Psoas muscle (tissue), 8 donors: ENCODE data around the gene SYT12. TPM values are rescaled to one million over a fixed set of nuclear protein-coding genes. Genes with fewer than 3 reads are reported as not detected.

Experiments used
- ATAC-seq, 4 donors: fragments of 200-7000 bp; cut with Tn5 transposase; one replicate each; pipeline ENCODE4 v1.9.1; 2020; ENCODE audit warnings: moderate library complexity in 3 of 4, mild to moderate bottlenecking in 2 of 4
- DNase-seq, 2 donors: peaks; one replicate each; pipeline ENCODE4 v3.0.0-alpha.2; 2020
- H3K27ac ChIP-seq: fragments of 200-600 bp; one replicate; pipeline ENCODE4 v1.8.0; 2022
- H3K27me3 ChIP-seq, 3 donors: fragments of 200-600 bp in 1 of 3; one replicate each; pipeline versions ENCODE4 v1.6.1 to v1.8.0; 2013 to 2022; ENCODE audit warnings: low read length in 2 of 3, mild to moderate bottlenecking in 2 of 3, moderate library complexity in 1 of 3; ENCODE audit not compliant: insufficient read depth in 3 of 3
- H3K36me3 ChIP-seq, 2 donors: fragments of 200-600 bp in 1 of 2; one replicate each; pipeline versions ENCODE4 v1.6.1 to v1.8.0; 2013 to 2022; ENCODE audit warnings: low read depth in 1 of 2, mild to moderate bottlenecking in 1 of 2, moderate library complexity in 1 of 2; ENCODE audit not compliant: insufficient read depth in 1 of 2
- H3K4me1 ChIP-seq: fragments of 200-600 bp; one replicate; pipeline ENCODE4 v1.8.0; 2022
- H3K4me3 ChIP-seq: fragments of 200-600 bp; one replicate; pipeline ENCODE4 v1.8.0; 2022; ENCODE audit warnings: mild to moderate bottlenecking
- H3K9me3 ChIP-seq: fragments of 200-600 bp; one replicate; pipeline ENCODE4 v1.8.0; 2022
- WGBS, 3 donors: extraction: QIAGEN DNeasy Blood & Tissue Kit; methylation state at CpG; one replicate each; pipeline versions ENCODE4 v1.1.6 to v1.1.7; 2013; 5-methylcytosine and 5-hydroxymethylcytosine counted together
- intact Hi-C, 2 donors: fragments of 100-400 bp; cut with DNase I; formaldehyde crosslinking; loops; one replicate each; pipeline versions ENCODE4 v1.11.0 to v1.14.2; 2022
- polyA plus RNA-seq, 3 donors: library from polyadenylated mRNA; stranded (reverse); fragments of 200-250 nt; gene quantifications; one replicate each; pipeline ENCODE4 v1.2.3, GENCODE V29; 2013
- total RNA-seq, 4 donors: library from RNA; stranded (reverse); fragmentation: NEBNext Ultra II Directional in 2 of 4; extraction: Animal tissue kit (Norgen Biotek cat#: 25700) in 2 of 4; gene quantifications; one replicate each; pipeline versions ENCODE4 v1.2.1 to v1.2.4, GENCODE V29; 2021 to 2023
- TF ChIP-seq, protein P1 (sequence below): fragments of 200-600 bp; IDR thresholded peaks from one replicate; pipeline ENCODE4 v1.8.0; 2022; ENCODE audit warnings: antibody characterized with exemption
- donor health status: healthy with polysubstance abuse.
- donor health status: DM: no; HTN: no; CAD: no; lungs with moderate emphysema.
- donor health status: Bipolar disorder and iron deficiency.
- donor health status: healthy.
- donor health status: DM: yes; HTN: yes; CAD: no.
- donor health status: DM: no; HTN: no; CAD: no.
- donor health status: DM: no; HTN: no; CAD: no.
- donor health status: DM: yes; HTN: yes; CAD: no.

Gene SYT12
- total and polyA plus RNA-seq, 7 donors = 0.17 to 0.61 (median 0.29) TPM; not detected in 1

DNA sequence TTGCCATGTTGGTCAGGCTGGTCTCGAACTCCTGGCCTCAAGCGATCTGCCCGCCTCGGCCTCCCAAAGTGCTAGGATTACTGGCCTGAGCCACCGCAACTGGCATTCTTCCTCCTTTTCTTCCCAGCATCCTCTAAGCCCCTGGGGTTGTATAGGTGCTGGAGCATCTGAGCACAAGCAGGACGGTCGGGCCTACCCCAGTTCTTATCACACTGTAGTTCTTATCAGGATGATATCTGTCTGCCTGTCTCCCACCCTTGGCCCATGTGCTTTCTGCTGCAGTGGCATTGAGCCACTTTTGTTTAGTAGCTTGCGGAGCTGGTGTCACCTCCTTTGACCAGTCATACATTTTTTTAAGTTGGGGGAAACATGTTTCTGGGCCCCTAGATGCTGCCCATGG is 35.6 kb downstream of the SYT12 start:
- DNase-seq (no peak), ATAC-seq (no peak)
- peak overlapping the region; percentile 80 for H3K4me3 ChIP-seq
- H3K27ac ChIP-seq = no peak overlapping the region
- TF ChIP-seq, protein P1, sequence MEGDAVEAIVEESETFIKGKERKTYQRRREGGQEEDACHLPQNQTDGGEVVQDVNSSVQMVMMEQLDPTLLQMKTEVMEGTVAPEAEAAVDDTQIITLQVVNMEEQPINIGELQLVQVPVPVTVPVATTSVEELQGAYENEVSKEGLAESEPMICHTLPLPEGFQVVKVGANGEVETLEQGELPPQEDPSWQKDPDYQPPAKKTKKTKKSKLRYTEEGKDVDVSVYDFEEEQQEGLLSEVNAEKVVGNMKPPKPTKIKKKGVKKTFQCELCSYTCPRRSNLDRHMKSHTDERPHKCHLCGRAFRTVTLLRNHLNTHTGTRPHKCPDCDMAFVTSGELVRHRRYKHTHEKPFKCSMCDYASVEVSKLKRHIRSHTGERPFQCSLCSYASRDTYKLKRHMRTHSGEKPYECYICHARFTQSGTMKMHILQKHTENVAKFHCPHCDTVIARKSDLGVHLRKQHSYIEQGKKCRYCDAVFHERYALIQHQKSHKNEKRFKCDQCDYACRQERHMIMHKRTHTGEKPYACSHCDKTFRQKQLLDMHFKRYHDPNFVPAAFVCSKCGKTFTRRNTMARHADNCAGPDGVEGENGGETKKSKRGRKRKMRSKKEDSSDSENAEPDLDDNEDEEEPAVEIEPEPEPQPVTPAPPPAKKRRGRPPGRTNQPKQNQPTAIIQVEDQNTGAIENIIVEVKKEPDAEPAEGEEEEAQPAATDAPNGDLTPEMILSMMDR = no peak
- no peaks in the 10 kb centered on the region for H3K36me3 ChIP-seq
- H3K4me1 ChIP-seq = peaks cover 37% of the 10 kb centered on the region
- WGBS, 3 donors = 88 to 92% (median 92%) methylated on average over 8 of the region's 8 CpGs
- no peaks in the 10 kb centered on the region for H3K9me3 ChIP-seq
- H3K27me3 ChIP-seq = no peaks in the 10 kb centered on the region
- intact Hi-C loops = loop anchor here in 1 of 2 donors (5.0 kb wide), 1 partner anchor 59 kb away; the partner anchor contains the start of gene KDM2A

DNA sequence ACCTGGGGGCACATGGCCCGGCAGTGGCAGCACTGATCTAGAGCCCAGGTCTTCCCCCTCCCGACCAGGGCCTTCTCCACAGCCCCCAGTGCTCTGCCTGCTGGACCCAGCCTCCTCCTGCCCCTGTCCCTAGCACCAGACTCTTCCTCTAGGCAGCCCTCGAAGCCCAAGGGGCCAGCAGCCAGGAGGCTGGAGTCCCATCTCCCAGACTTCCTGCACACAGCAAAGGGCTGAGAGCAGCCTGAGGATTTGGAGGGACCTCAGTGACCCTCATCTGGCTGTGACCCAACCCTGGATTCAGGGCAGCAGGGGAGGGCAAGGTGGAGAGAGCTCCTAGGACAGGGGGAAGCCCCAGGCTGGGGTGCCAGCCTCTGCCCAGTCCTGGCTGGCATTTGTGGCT is 36.7 kb downstream of the SYT12 start:
- intact Hi-C loops = loop anchor here in 1 of 2 donors (5.0 kb wide), 1 partner anchor 58 kb away; the partner anchor contains the start of gene KDM2A
- TF ChIP-seq, protein P1 = no peak
- 77 to 90% (median 81%) methylated on average over 3 of the region's 3 CpGs for WGBS, 3 donors
- no peaks in the 10 kb centered on the region for H3K36me3 ChIP-seq
- H3K27me3 ChIP-seq = no peaks in the 10 kb centered on the region
- no peak overlapping the region for H3K4me3 ChIP-seq
- H3K27ac ChIP-seq = peak overlapping the region; percentile 61
- DNase-seq = no peak
- peaks cover 29% of the 10 kb centered on the region for H3K4me1 ChIP-seq
- H3K9me3 ChIP-seq = no peaks in the 10 kb centered on the region
- ATAC-seq = no peak

DNA sequence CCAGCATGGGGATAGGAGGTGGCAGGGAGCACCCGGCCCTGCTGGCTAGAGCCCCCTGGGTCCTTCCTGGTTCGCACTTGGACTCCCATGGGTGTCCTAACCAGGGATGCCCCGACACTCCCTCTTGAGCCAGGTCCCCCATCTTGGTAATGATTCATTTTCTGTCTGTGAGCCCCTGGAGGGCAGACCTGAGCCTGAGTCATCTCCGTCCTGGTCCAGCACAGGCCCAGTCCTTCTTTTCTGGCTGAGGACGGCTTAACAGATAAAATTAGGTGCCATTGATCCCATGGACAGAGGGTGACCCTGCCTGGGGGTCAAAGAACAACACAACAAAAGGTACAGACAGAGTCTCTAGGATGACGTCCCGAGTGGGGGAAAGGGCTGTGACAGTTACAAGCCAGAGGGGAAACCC is 37.2 kb downstream of the SYT12 start:
- Histone ChIP-seq H3K4me1 (peaks cover 30% of the 10 kb centered on the region), H3K27ac (peak overlapping the region; percentile 61), H3K9me3 (no peaks in the 10 kb centered on the region), H3K4me3 (no peak overlapping the region), H3K36me3 (no peaks in the 10 kb centered on the region), H3K27me3 (no peaks in the 10 kb centered on the region)
- ATAC-seq (peak in 1 of 4 donors; percentile 17), DNase-seq (no peak)
- 82 to 91% (median 84%) methylated on average over 7 of the region's 7 CpGs for WGBS, 3 donors
- intact Hi-C loops = no loop called here
- TF ChIP-seq, protein P1 = no peak

DNA sequence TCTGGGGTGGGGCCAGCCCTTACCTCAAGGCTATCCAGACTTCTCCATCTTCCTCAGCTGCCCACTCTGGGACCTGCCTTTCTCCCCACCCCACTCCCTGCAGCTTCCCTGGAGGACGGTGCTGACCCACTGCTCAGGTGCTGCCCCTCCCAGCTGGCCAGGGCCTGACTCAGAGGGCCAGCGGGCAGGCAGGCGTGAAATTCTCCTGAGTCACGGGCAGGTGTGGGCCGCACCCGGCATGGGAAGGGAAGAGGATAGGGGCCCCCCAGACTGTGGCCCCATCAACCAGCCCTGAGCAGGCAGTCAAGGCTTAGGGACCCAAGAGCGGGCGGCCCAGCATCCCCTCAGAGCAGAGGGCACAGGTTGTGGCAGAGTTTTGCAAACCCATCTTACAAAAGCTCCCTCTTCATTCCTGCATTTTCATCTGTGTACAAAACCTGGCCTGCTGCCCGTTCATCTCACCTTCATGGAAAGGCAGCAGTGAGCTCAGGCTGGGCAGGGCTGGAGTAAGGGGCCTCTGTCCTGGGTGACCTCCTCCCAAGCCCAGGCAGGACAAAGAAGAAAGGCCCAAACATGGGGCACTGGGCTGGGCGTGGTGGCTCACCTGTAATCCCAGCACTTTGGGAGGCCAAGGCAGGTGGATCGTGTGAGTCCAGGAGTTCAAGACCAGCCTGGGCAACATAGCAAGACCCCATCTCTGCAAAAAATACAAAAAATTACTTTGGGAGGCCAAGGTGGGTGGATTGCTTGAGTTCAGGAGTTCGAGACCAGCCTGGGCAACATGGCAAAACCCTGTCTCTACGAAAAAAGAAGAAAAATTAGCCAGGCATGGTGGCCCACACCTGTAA is 39.8 kb downstream of the SYT12 start:
- Histone ChIP-seq H3K4me3 (no peak overlapping the region), H3K9me3 (no peaks in the 10 kb centered on the region), H3K36me3 (no peaks in the 10 kb centered on the region), H3K4me1 (peaks cover 22% of the 10 kb centered on the region), H3K27ac (no peak overlapping the region), H3K27me3 (no peaks in the 10 kb centered on the region)
- no peak for ATAC-seq
- intact Hi-C loops = no loop called here
- TF ChIP-seq, protein P1 = no peak
- DNase-seq = no peak
- WGBS, 3 donors = 84 to 89% (median 84%) methylated on average over 13 of the region's 13 CpGs
